ENCODE data around the gene IPO8. TPM values are rescaled to one million over a fixed set of nuclear protein-coding genes. Genes with fewer than 3 reads are reported as not detected.

The IPO8 gene
- total RNA-seq, 1 experiment from 2014 or later: 75.0 TPM

DNA sequence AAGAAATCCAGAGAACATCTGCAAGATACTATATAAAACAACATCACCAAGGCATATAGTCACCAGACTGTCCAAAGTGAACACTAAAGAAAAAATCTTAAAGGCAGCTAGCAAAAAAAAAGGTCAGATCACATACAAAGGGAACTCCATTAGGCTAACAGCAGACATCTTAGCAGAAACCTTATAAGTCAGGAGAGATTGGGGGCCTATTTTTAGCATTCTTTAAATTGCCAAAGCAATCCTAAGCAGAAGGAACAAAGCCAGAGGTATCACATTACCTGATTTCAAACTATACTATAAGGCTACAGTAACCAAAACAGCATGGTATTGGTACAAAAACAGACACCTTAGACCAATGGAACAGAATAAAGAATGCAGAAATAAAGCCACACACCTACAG lies 92.5 kb downstream of the IPO8 start:
- BruUV-seq (replicated peaks): no TSS peak
- Histone ChIP-seq H3K36me3 (ENCODE audit: low read depth) (no peaks in the 10 kb centered on the region), H3K9me3 (ENCODE audit: insufficient read depth, low read depth) (peaks cover 8% of the 10 kb centered on the region; the same call in 1 of the 2 replicates), H3K9me2 (ENCODE audit: insufficient read depth) (no peaks in the 10 kb centered on the region), H3K4me3 (no peak overlapping the region), H3K27me3 (ENCODE audit: insufficient read depth, low read depth) (no peaks in the 10 kb centered on the region), H3K79me2 (ENCODE audit: low read depth) (no peaks in the 10 kb centered on the region), H3K27ac (no peak overlapping the region), H3K4me1 (replicated peaks; ENCODE audit: insufficient read depth) (0 out of 2 replicates have a peak, but pooled peaks cover 3% of the 10 kb centered on the region), H2AFZ (no peak overlapping the region), H4K20me1 (ENCODE audit: insufficient read depth) (no peaks in the 10 kb centered on the region), H3F3A (ENCODE audit: insufficient read depth, low read depth) (0 out of 2 replicates have a peak, but pooled peaks cover 6% of the 10 kb centered on the region), H3K4me2 (no peak overlapping the region)
- TF ChIP-seq, protein P1, sequence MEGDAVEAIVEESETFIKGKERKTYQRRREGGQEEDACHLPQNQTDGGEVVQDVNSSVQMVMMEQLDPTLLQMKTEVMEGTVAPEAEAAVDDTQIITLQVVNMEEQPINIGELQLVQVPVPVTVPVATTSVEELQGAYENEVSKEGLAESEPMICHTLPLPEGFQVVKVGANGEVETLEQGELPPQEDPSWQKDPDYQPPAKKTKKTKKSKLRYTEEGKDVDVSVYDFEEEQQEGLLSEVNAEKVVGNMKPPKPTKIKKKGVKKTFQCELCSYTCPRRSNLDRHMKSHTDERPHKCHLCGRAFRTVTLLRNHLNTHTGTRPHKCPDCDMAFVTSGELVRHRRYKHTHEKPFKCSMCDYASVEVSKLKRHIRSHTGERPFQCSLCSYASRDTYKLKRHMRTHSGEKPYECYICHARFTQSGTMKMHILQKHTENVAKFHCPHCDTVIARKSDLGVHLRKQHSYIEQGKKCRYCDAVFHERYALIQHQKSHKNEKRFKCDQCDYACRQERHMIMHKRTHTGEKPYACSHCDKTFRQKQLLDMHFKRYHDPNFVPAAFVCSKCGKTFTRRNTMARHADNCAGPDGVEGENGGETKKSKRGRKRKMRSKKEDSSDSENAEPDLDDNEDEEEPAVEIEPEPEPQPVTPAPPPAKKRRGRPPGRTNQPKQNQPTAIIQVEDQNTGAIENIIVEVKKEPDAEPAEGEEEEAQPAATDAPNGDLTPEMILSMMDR (conservative IDR thresholded peaks at IDR 0.05): no peak
- no peak for TF ChIP-seq EZH2 (IDR thresholded peaks at IDR 0.05; ENCODE audit: low read depth)
- no peak for DNase-seq
- ChIA-PET POLR2A (ENCODE audit: unreplicated experiment) (no interaction called here), CTCF (no interaction called here)
- intact Hi-C loops (cut with micrococcal nuclease; ENCODE audit: unreplicated experiment): no loop called here

DNA sequence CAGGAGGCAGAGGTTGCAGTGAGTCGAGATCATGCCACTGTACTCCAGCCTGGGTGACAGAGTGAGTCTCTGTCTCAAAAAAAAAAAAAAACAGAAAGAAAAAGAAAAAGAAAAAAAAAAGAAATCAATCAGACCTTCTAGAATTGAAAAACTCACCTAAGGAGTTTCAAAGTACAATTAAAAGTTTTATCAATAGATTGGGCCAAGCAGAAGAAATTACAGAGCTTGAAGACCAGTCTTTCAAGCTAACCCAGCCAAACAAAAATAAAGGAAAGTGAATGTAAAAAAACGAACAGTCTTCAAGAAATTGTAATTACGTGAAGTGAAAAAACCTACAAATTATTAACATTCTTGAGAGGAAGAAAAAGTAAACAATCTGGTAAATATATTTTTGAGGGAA lies 93.0 kb downstream of the IPO8 start:
- H3K9me2 ChIP-seq (ENCODE audit: insufficient read depth): no peaks in the 10 kb centered on the region; the same call in 1 of the 2 replicates
- no peaks in the 10 kb centered on the region for H3K79me2 ChIP-seq (ENCODE audit: low read depth)
- CTCF ChIA-PET: no interaction called here
- H3K4me2 ChIP-seq: no peak overlapping the region
- H2AFZ ChIP-seq: no peak overlapping the region
- no peak overlapping the region for H3K27ac ChIP-seq
- BruUV-seq (replicated peaks): no TSS peak
- no peaks in the 10 kb centered on the region for H3K27me3 ChIP-seq (ENCODE audit: insufficient read depth, low read depth)
- no peak overlapping the region for H3K4me3 ChIP-seq
- no peak for TF ChIP-seq EZH2 (IDR thresholded peaks at IDR 0.05; ENCODE audit: low read depth)
- TF ChIP-seq, protein P1 (conservative IDR thresholded peaks at IDR 0.05): no peak
- no peaks in the 10 kb centered on the region for H3K36me3 ChIP-seq (ENCODE audit: low read depth)
- no peaks in the 10 kb centered on the region for H4K20me1 ChIP-seq (ENCODE audit: insufficient read depth)
- 0 out of 2 replicates have a peak, but pooled peaks cover 6% of the 10 kb centered on the region for H3F3A ChIP-seq (ENCODE audit: insufficient read depth, low read depth)
- POLR2A ChIA-PET (ENCODE audit: unreplicated experiment): no interaction called here
- peaks cover 8% of the 10 kb centered on the region; the same call in 1 of the 2 replicates for H3K9me3 ChIP-seq (ENCODE audit: insufficient read depth, low read depth)
- no peak for DNase-seq
- intact Hi-C loops (cut with micrococcal nuclease; ENCODE audit: unreplicated experiment): no loop called here
- H3K4me1 ChIP-seq (replicated peaks; ENCODE audit: insufficient read depth): 0 out of 2 replicates have a peak, but pooled peaks cover 3% of the 10 kb centered on the region

DNA sequence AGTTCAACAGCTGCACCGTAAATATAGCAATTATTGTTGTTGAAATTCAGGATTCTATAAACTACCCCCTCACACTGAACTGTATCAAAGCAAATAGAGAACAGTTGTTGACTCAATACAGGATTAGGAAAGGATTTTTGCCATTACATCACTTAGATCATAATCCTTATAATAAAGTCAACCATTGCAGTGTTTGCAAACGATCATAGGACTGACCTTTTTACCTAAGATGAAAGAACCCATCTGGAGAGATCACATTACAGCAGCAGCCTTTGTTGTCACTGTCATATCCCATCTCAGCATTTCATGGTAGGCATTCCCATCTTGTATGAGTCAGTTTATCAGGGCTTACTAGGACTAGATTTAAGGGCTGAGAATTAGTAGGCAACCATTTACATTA lies 96.1 kb downstream of the IPO8 start:
- CTCF ChIA-PET: no interaction called here
- H3K9me2 ChIP-seq (ENCODE audit: insufficient read depth): no peaks in the 10 kb centered on the region; the same call in 1 of the 2 replicates
- H3F3A ChIP-seq (ENCODE audit: insufficient read depth, low read depth): 0 out of 2 replicates have a peak, but pooled peaks cover 6% of the 10 kb centered on the region
- H3K36me3 ChIP-seq (ENCODE audit: low read depth): no peaks in the 10 kb centered on the region
- H3K27ac ChIP-seq: no peak overlapping the region
- H3K4me2 ChIP-seq: no peak overlapping the region
- TF ChIP-seq, protein P1 (conservative IDR thresholded peaks at IDR 0.05): no peak
- TF ChIP-seq EZH2 (IDR thresholded peaks at IDR 0.05; ENCODE audit: low read depth): no peak
- no TSS peak for BruUV-seq (replicated peaks)
- no peak for DNase-seq
- no peaks in the 10 kb centered on the region for H4K20me1 ChIP-seq (ENCODE audit: insufficient read depth)
- H2AFZ ChIP-seq: no peak overlapping the region
- H3K9me3 ChIP-seq (ENCODE audit: insufficient read depth, low read depth): peaks cover 8% of the 10 kb centered on the region; the same call in 1 of the 2 replicates
- H3K4me3 ChIP-seq: no peak overlapping the region
- H3K4me1 ChIP-seq (replicated peaks; ENCODE audit: insufficient read depth): 0 out of 2 replicates have a peak, but pooled peaks cover 2% of the 10 kb centered on the region
- intact Hi-C loops (cut with micrococcal nuclease; ENCODE audit: unreplicated experiment): no loop called here
- no peaks in the 10 kb centered on the region for H3K79me2 ChIP-seq (ENCODE audit: low read depth)
- no peaks in the 10 kb centered on the region for H3K27me3 ChIP-seq (ENCODE audit: insufficient read depth, low read depth)
- POLR2A ChIA-PET (ENCODE audit: unreplicated experiment): no interaction called here
